Transverse colon (tissue), 4 donors: ENCODE results near the gene MAPK8IP3. TPM values are rescaled to one million over a fixed set of nuclear protein-coding genes. Genes with fewer than 3 reads are reported as not detected.
A peak's percentile ranks its signal among the peaks of the same experiment; 100 is the strongest.
"Not testable (repeated sequence)": the region's sequence is repeated elsewhere in the genome, so short reads cannot be mapped to it uniquely, and the experiment has no call there.

Experiments
- DNase-seq: peaks from one replicate; pipeline ENCODE4 v3.0.0-alpha.2; 2019
- H3K27ac ChIP-seq, 4 donors: fragments of 200-600 bp; sonication (generic); 2 replicates each; pipeline ENCODE4 v1.5.1; 2016 to 2018; ENCODE audit warnings: inconsistent platforms in 4 of 4
- H3K27me3 ChIP-seq: fragments of 200-600 bp; sonication (generic); 2 replicates; pipeline ENCODE4 v1.5.1; 2017; ENCODE audit warnings: inconsistent platforms
- H3K36me3 ChIP-seq, 4 donors: fragments of 200-600 bp; sonication (generic); 2 replicates each; pipeline ENCODE4 v1.5.1; 2017 to 2019; ENCODE audit warnings: inconsistent platforms in 4 of 4
- H3K4me1 ChIP-seq, 4 donors: fragments of 200-600 bp; sonication (generic); 2 replicates each; pipeline ENCODE4 v1.5.1; 2017 to 2020; ENCODE audit warnings: inconsistent platforms in 4 of 4
- H3K4me3 ChIP-seq, 4 donors: fragments of 200-600 bp; sonication (generic); 1 replicate in 1 of 4; 2 replicates in 3 of 4; pipeline versions ENCODE4 v1.5.1 to v1.6.1; 2017 to 2019; ENCODE audit warnings: inconsistent platforms in 4 of 4
- H3K9me3 ChIP-seq, 2 donors: fragments of 200-600 bp; sonication (generic); 2 replicates each; pipeline ENCODE4 v1.5.1; 2017 to 2019; ENCODE audit warnings: inconsistent platforms in 2 of 2
- CTCF ChIP-seq, 5 experiments: fragments of 200-600 bp in 3 of 5; fragments of 450-650 bp in 2 of 5; sonication (generic) in 3 of 5; IDR thresholded peaks; 1 replicate in 2 of 5; 2 replicates in 3 of 5; pipeline ENCODE4 v1.5.1; 2016 to 2017; ENCODE audit warnings: antibody characterized with exemption in 5 of 5, inconsistent platforms in 3 of 5, mild to moderate bottlenecking in 2 of 5, moderate library complexity in 1 of 5
- EP300 ChIP-seq: sonication (generic); formaldehyde crosslinking; IDR thresholded peaks from one replicate; pipeline ENCODE4 v1.6.1; 2017; ENCODE audit warnings: antibody characterized with exemption, low read depth
- POLR2A ChIP-seq: fragments of 450-650 bp; IDR thresholded peaks from one replicate; pipeline ENCODE4 v1.6.1; 2016; ENCODE audit warnings: antibody characterized with exemption, mild to moderate bottlenecking, moderate library complexity
- POLR2AphosphoS5 ChIP-seq, 3 donors: sonication (generic); formaldehyde crosslinking; IDR thresholded peaks; one replicate each; pipeline ENCODE4 v1.6.1; 2016; ENCODE audit warnings: antibody characterized with exemption in 3 of 3
- WGBS, 2 donors: methylation state at CpG; one replicate each; pipeline ENCODE4 v1.1.5; 2018; ENCODE audit warnings: low coverage in 1 of 2; 5-methylcytosine and 5-hydroxymethylcytosine counted together
- in situ Hi-C, 4 donors: fragments of 200-750 bp; cut with MboI; loops; one replicate each; pipeline versions ENCODE4 v1.15.0 to v1.15.1; 2017; ENCODE audit warnings: low sequenced_read_pairs in 3 of 4, low pct_ligation_motif_present in 1 of 4, low pct_unique_long_range_greater_than_20kb in 1 of 4
- intact Hi-C: fragments of 100-400 bp; cut with DNase I; formaldehyde crosslinking; loops from one replicate; pipeline ENCODE4 v1.15.1; 2023; ENCODE audit warnings: low total_unique reads
- total RNA-seq, 4 donors: library from RNA; depleted of rRNA; stranded (reverse); fragments of >200 nt; gene quantifications; one replicate each; pipeline ENCODE4 v1.1.0, GENCODE V29; 2016

Gene MAPK8IP3
- total RNA-seq, 4 donors from 2014 or later: 74.0 to 250 (median 138) TPM

GRCh38 chr16:1715220-1715619 is 9.2 kb downstream of the MAPK8IP3 start:
- intact Hi-C loops (no loop called here), in situ Hi-C loops (no loop called here)
- 92 to 97% methylated on average over 5 to 12 of the region's 12 CpGs for WGBS, 2 donors
- Histone ChIP-seq H3K9me3 (no peaks in the 10 kb centered on the region), H3K4me3 (no peak overlapping the region), H3K27ac (no peak overlapping the region), H3K27me3 (no peaks in the 10 kb centered on the region), H3K4me1 (peaks cover 0 to 7% (median 3%) of the 10 kb centered on the region in 4 donors), H3K36me3 (no peaks in the 10 kb centered on the region)
- TF ChIP-seq CTCF (IDR thresholded peaks at IDR 0.05) (no peak), POLR2A (no peak), POLR2AphosphoS5 (IDR thresholded peaks at IDR 0.05) (no peak), EP300 (no peak)
- DNase-seq: no peak

- in situ Hi-C loops, DNase-seq, H3K27ac ChIP-seq, intact Hi-C loops, H3K9me3 ChIP-seq, H3K4me3 ChIP-seq, H3K27me3 ChIP-seq, H3K36me3 ChIP-seq: not testable (repeated sequence)
- 76% methylated on average over 10 of the region's 10 CpGs; no CpG with 5 or more reads in 1 of the 2 donors for WGBS, 2 donors
- H3K4me1 ChIP-seq: peaks cover 9 to 27% (median 22%) of the 10 kb centered on the region in 4 donors
These were observed 12.2 kb downstream of the MAPK8IP3 start for GRCh38 chr16:1718236-1718635.

GRCh38 chr16:1719559-1720229 is 13.7 kb downstream of the MAPK8IP3 start:
- peaks cover 11 to 33% (median 26%) of the 10 kb centered on the region in 4 donors for H3K4me1 ChIP-seq
- in situ Hi-C loops, H3K9me3 ChIP-seq, intact Hi-C loops, H3K27me3 ChIP-seq, H3K4me3 ChIP-seq, H3K36me3 ChIP-seq, DNase-seq: not testable (repeated sequence)
- H3K27ac ChIP-seq: peak overlapping the region in 2 of 4 donors; percentile 10 to 21
- 78 to 81% methylated on average over 8 to 12 of the region's 12 CpGs for WGBS, 2 donors

- 88% methylated on average over 9 of the region's 9 CpGs; no CpG with 5 or more reads in 1 of the 2 donors for WGBS, 2 donors
These were observed 15.4 kb downstream of the MAPK8IP3 start for GRCh38 chr16:1721372-1721771.

More at GRCh38 chr16:1721372-1721771, 15.4 kb downstream of the MAPK8IP3 start:
- no peak for TF ChIP-seq EP300
- TF ChIP-seq POLR2AphosphoS5 (IDR thresholded peaks at IDR 0.05): no peak
- TF ChIP-seq CTCF (IDR thresholded peaks at IDR 0.05): no peak
- no peak for TF ChIP-seq POLR2A
- H3K4me1 ChIP-seq: peaks cover 11 to 33% (median 26%) of the 10 kb centered on the region in 4 donors
- H3K9me3 ChIP-seq: no peaks in the 10 kb centered on the region
- intact Hi-C loops: no loop called here
- in situ Hi-C loops: no loop called here
- H3K27ac ChIP-seq: peak overlapping the region; percentile 76 to 82 (median 78)
- H3K27me3 ChIP-seq: no peaks in the 10 kb centered on the region
- no peak overlapping the region for H3K4me3 ChIP-seq
- peaks cover 0 to 17% (median 3%) of the 10 kb centered on the region in 4 donors for H3K36me3 ChIP-seq
- DNase-seq: no peak
